Measurements from ENCODE around the gene KRT1.
"Not testable (repeated sequence)": the region's sequence is repeated elsewhere in the genome, so short reads cannot be mapped to it uniquely, and the experiment has no call there.

Gene KRT1

DNA sequence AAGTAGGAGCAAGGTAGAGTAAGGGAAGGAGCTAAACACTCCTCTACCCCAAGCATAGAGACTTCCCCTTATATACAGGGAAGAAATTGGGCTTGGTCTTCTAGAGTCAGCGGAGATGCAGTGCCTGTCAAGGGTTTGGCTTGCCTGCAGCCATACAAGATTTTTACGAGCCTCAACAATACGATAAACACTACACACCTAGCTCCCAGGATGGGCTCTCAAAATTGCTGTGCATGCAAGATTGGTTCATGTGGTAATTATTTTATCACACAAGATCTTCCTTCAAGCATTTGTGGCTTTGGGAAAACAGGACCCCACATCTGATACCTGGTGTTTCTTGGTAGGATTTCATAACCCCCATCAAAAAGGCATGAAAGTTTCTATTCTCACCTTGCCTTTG, at the start of gene KRT1:
TSS of gene KRT1 (minus strand) at position 45 of the 400 bp plus-strand sequence. CDS start 59 bp downstream, outside the sequence.
- DNase-seq, result no peak

DNA sequence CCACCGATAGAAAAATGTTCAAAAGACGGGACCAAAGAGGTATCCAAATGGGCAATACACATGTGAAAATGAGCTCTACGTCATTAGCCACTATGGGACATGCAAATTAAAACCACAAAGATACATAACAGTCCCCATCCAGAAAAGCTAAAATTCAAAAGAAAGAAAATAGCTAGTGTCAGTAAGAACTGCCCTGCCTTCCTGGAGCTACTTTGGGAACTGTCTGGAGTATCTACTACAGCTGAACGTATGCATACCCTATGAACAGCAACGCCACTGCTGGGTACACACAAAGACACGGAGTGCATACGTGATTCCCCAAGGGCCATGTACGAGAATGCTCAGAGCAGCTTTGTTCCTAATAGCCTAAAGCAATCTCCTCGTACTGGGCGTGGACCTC, 48.9 kb upstream of the KRT1 start:
- DNase-seq, result no peak

DNA sequence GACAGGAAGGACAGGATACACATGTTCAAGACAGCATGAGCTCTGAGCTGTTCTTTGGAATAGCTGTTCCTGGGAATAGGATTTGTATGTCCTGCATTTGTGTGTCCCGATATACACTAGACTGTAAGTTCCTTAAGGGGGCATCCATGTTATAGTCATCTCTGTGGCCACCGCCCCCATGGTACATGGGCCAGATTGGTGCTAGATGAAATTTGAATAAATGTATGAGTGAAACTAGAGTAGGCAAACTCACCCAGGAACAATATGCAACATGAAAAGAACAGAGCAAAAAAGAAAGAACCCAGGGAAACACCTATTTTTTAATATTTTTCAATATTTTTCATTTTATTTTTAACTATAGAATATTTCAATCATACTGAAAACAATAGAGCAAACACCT, 48.2 kb upstream of the KRT1 start:
- DNase-seq, result no peak

DNA sequence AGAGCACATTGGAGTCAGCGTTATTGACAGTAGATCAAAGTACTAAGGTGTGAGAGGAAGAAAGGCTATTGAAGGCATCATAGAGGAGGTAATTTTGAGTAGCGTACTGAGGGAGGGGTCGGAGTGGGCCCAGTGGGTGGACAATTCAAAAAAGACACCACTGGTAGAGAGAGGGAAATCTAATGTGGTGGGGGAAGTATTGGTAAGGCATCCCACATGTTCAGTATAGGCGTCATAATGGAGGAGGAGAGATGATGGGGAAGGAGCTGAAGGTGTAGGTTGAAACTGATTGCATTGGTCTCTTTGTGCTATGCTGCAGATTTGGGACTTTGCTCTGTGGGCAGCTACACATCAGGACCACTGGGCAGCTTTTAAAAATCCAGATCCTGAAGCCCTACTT, 46.8 kb upstream of the KRT1 start:
- DNase-seq, result no peak

DNA sequence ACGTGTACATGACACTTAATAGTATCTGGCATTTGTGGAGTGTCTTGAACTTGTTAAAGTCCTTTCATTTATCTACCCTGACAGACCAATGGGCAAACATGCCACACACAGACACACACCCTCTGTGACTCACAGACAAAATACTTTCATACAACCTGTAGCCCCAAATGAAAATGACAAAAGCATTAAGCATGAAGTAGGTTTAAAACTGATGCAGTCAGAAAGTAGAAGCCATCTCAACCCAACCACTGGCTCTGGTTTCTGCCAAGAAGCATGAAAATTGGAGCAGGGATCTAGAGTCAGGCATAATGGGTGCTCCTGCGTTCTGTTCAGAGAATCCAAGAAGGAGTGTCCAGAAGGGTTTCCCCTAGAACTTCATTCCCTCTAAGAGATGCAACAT, 46.2 kb upstream of the KRT1 start:
- no peak for DNase-seq

DNA sequence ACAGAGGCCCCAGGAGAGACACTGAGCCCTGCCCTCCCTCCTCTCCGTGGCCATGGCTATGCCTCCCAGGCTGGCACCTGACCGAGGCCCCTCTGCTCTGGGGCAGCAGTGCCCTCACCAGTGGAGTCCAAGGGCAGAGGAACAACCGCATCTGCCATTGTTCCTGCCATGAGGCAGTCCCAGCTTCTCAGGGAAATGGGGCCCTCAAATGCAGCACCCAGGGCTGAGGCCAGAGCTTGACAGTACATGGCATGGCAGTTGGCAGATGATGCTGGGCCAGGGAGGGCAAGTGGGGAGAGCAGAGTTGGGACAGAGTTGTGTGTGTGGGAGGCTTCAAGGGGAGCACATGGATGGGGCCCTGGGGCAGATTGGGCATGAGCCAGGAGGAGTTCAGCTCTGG, 44.2 kb upstream of the KRT1 start:
- no peak for DNase-seq

DNA sequence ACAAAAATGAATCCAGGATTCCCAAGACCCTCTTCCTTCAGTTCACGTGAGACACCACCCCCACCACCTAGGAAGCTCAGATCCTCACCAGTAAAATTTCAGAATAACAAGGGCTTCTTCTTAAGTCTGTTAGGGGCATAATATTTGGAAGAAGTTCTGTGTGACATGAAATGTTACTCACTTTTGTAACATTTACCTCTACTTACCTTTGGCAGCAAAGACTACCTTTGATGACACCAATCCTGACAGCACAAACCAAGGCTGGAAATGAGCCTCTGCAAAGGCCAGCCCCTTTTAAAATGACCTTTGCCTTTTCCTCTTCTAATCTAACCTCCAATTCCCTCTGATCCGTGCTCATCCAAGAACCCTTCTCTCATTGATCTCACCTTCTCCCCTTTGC, 42.5 kb upstream of the KRT1 start:
- DNase-seq, result no peak

DNA sequence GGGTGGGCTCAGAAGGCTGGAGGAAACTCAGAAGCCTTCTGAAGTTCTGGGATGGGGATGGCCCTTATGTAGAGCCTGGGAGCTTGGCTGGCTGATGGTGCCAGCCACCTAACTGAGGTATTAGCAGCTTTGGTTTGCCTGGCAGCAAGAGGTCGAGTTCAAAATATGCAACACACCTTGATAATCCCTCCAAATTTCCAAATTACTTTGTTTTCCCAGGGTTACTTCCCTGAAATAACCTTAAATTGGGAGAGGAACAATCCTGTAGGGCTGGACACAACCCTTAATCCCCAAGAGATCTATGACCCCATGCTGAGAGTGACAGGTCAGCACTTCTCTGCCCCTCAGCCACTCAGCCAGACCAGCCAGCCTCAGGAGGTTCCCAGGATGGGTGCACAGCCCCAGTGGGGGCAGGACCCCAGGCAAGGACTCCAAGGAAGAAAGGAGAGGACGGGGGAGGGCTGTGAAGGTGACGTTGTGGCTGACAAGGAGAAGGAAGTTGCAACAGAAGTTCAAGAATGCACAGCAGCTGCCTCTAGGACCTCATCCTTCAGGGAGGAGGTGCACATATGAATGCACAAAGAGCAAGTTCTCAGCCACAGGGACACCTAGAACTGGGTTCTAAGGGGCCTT, 41.7 kb upstream of the KRT1 start:
- DNase-seq, result no peak

DNA sequence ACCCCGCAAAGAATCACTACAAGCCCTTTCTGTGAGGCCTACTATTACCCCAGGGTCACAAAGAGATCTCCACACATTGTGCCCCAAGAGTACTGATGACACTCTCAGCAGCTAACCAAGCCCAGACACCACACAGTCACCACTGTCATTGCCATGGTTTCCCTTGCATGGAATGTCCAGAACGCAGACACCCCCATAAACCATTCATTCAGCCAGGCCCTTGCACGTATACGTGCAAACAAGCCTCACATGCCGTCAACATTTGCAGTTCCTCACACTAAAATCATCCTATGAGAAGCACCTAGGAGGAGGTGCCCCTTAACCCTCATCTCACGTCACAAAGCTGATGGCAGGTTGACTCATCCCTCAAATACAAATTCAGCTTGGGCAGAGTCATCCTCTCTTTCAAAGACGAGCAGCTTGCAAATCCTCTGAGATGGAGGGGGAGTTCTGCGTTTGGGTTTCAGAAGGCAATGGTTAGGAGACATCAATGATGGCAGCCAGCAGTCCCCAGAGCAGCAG, 40.2 kb upstream of the KRT1 start:
- no peak for DNase-seq

DNA sequence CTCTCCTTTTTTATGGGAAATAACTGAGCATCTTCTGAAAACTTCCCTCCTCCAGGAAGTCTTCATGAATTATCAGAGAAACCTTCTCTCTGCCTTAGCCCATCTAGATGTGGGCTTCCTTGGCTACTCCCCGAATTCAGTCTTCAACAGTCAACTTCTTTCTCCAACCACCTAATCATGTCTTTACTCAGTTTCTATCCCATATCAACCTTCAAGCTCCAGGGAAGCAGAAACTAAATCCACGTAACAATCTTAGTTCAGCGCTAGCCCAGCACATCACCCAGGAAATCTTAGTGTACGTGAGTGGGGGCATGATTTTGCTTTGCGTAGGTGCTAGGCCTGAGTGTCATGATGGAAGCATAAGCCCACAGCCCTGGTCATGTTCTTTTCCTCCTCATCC, 35.9 kb upstream of the KRT1 start:
- DNase-seq, result no peak

DNA sequence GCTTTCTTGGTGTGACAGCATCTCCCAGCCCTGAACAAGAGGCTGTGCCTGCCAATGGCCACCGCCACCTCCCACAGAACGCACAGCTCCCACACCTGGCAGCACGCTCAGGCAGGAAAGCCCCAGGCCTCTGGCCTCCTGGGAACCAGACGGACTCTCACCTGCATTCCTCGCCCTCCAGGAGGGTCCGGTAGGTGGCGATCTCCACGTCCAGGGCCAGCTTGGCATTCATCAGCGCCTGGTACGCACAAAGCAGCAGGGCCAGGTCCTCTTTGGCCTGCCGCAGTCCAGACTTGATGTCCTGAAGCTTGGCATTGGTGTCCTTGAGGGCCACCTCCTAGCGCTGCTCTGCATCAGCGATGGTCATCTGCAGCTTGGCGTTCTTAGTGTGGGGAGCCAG, 35.2 kb upstream of the KRT1 start:
- DNase-seq, result no peak

DNA sequence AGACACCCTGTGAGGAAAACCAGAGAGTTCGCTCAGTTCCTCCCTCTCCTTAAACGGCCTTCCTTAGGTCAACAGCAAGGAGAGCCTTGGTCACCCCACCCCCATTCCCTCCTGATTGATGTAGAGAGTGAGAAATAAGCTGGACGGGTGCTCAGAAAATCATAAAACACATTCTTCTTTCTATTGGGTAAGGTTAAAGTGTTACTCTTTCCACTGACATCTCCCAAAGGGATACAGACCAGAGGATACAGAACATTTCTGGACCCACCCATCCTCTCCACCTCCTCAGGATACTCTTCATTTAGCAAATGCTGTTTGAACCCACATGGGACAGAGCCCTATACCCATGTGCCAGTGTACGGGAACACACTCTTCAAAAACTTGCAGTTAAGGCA, 34.7 kb upstream of the KRT1 start:
- DNase-seq, result no peak

DNA sequence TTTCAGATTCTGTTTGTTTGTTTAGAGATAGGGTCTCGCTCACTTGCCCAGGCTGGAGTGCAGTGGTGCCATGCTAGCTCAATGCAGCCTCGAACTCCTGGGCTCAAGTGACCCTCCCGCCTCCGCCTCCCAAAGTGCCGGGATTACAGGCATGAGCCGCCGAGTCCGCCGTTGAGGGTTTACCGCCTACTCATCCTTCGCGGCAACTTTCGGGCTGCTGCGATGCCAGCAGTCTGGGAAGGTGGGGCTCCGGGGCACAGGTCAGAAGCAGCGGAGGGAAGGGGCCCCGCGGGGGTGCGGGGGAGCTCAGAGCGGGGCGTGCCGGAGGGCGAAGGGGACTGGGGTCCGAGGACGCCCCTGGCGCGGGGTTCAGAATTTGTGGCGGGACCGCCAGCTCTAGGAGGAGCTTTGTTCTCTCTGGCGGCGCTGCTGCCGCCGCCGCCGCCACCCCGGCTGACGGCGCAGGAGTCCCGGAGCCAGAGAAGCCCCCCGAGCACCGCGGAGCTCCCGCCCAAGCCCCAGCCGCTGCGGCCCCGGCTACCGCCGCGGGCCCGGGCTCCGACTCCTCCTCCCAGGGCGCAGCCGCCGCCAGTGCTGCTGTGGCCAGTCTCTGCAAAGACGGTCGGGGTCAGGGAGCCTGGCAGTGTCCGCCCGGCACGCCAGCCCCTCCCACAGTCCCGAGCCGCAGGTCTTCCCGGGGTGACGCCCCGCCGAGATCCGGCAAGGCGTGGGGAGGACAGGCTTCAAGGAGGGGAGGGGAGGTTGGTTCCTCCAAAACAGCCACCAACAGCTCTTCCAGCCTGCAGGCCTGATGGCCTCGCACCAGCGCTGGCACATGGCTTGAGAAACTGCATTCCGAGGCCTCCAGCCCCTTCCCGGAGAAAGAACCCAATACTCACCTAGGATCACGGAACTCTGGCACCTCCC, 34.0 kb upstream of the KRT1 start:
- DNase-seq, result no peak

DNA sequence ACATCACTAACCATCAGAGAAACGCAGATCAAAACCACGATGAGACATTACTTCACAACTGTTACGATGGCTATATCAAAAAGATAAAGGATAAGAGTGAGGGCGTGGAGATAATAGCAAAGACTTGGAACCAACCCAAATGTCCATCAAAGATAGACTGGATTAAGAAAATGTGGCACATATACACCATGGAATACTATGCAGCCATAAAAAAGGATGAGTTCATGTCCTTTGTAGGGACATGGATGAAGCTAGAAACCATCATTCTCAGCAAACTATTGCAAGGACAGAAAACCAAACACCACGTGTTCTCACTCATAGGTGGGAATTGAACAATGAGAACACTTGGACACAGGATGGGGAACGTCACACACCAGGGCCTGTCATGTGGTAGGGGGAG, 31.9 kb upstream of the KRT1 start:
- not testable (repeated sequence) for DNase-seq

DNA sequence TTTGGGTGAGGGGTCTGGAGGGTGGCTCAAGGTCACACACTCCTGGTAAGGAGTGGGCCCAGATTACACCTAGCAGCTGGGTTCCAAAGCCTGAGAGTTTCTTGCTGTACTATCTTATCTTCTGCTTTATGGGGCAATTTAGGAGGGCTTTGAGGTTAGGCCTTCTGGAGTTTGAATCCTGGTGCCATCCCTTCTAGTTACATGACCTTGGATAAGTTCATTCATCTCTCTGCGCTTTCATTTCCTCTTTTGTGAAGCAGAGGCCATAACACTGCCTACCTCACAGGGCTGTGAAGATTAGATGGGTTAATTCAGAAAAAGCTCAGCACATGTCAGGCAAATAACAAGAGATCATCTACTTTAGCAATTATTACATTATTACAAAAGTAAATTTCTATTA, 30.5 kb upstream of the KRT1 start:
- DNase-seq, result no peak

DNA sequence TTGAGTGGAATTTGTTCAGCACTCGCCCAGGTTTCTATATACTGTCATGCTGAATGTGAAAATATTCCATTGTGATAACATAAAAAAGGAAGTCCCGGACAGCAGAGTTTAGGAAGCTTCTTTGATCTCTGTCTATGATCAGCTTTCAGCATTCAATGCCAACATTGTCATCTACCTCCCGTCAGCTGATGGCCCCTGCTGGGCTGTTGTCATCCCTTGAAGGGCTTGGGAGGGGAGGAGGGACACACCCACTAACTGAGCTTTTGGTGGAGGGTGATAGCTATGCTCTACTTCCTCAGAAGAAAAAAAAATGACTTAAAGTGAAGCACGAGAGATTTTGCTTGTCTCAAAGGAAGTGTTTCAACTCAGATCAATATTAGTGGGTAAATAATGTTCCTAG, 27.8 kb upstream of the KRT1 start:
- no peak for DNase-seq

DNA sequence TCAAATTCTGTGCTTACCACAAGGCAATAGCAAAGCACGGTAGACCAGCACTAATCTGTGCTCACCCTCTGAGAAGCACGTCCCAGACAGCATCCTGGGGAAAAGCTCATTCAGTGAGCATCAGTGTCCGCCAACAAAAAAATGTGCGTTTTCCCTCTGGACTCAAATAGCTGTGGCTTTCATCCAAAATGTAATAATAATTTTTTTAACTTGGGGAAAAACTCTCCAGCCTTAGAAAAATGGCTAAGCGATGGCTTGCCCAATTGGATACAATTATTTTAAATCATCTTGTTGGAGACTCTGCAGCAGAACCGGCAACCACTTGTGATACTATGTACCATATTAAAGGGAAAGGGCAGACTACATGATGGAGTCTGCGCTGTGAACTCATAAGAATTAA, 24.3 kb upstream of the KRT1 start:
- no peak for DNase-seq

DNA sequence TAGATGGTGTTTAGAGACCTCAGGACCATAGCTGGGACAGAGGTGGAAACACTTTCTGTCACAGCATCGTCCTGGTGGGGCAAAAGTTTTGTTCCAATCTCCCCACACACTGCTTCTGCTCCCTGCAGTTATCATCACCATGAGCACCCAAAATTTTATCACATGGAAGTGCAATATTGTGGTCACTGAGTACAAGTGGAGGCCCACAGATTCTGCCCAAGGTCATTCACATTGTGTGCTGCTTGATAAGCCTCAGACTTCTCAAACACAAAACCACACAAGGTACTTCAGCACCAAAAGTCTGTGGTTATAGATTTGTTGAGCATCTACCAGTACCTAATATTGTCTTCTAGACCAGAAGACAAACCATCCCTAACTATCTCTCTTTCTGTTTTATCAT, 23.7 kb upstream of the KRT1 start:
- DNase-seq, result no peak

DNA sequence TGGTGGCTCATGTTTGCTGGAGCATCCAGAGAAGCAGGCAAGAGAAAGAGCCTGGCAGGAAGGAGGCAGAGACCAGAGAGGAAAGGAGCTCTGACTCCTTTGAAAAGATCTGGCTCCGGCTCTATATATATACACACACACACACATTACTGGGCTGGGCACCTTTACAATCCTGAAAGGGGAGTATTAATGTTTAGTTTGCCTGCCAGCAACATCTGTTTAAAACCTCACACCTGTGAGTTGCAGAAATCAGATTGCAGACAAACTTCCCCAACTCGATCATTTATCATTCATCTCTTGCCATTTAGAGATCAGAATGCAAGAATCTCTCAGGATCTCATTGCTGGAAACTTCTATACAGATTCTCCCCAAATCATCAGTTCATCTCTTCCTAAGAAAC, 23.2 kb upstream of the KRT1 start, which contains the start of gene KRT77:
TSS of gene KRT77 (minus strand) at position 101 of the 400 bp plus-strand sequence. CDS start at position 11, 90 bp downstream.
- DNase-seq, result no peak

DNA sequence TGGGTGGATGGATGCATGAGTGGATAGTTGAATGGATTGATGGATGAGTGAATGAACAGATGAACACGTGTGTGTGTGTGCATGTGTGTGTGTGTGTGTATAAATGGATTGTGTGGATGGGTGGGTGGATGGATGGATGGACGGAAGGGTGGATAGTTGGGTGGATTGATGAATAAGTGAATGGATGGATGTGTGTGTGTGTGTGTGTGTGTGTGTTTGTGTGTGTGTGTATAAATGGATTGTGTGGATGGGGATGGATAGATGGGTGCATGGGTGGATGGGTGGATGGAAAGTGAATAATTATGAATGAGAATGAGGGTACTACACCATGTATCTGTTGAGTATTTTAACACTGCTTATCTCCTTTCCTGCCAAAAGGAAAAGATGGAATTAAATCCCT, 22.1 kb upstream of the KRT1 start:
- no peak for DNase-seq

DNA sequence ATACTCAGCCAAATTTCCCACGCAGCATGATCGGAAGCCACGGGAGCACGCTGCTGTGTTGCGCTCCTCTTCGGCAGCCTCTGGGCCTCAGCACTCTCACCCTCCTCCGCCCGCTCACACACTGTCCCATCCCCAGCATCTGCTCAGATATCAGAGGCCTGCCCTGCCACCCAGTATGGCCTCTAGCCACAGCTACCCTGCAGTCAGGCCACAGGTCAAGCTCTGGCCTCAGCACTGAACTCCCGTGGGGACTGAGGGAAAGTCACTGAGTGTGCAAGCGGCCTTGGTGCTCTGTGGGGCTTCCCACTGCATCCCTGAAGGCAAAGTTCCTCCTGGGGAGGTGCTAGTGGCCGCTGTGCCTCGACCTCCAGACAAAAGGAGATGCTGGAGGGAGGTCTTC, 21.1 kb upstream of the KRT1 start:
- DNase-seq, result no peak

DNA sequence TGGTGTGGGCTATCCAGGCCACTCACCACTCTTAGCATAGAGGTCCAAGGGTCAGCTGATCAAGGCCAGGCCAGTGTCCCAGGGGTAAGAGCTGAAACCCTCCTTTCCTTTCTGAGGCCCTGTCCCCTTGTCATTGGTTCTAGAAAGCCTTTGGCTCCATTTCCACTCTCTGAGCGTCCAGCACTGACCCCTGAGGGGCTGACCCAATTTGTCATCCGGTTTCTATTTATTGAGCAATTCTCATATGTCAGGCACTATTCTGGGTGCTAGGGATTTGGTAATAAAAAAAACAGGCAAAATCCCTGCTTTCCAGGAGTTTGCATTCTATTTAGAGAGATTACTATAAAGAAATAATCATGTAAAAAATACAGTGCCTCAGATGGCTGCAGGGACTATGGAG, 19.8 kb upstream of the KRT1 start:
- DNase-seq, result no peak

DNA sequence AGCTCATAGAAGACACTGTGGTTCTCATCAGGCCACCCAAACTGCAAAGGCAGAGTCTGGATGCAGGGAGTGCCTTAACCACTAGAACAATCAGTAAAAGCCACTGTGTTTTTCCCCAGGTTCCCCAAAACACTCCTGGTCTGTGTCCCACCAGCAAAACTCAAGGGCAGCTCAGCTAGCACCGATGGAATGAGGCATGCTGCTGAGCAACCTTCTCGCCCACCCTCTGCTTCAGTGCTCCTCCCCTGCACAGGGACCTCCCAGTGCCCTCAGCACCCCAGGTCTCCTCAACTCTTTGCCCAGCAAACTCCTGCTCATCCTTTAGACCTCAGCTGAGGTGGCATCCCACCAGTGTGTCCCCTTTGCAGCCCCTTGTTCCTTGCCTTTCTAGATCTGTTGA, 19.2 kb upstream of the KRT1 start:
- no peak for DNase-seq

DNA sequence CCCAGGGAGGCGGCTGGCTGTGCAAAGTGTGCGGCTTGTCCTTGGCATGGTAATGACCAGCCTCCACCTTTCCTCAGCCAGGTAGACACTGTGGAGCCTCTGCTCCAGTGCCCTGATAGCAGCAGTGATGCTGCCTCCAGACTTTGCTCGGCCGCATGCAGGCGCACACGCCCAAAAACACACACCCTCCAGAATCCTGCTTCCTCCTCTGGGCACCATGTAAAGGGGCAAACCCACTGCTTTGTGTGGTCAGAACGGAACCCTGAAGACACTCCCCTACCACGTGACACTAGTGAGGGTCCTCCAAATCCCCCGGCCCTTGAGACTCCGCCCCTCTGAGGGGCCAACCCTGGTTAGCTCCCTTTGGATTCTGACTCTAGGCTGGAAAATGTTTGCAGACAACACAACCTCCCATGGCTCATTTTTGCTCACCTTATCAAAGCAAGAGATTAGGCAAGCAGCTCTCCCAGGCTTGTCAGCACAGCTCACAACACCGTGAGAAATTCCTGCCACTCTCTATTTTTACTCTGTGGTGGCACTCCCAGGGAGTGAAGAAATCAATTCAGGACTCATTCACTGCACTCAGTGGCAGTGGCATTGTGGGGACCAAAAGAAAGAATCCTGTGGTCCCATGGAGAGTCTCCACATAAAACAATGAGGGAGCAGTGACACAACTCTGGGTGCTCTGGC, 18.6 kb upstream of the KRT1 start:
- DNase-seq, result no peak

Data from NCI-H446 (cell line).